Pancreas (tissue), 10 donors: ENCODE data around the gene LMBR1. TPM values are rescaled to one million over a fixed set of nuclear protein-coding genes. Genes with fewer than 3 reads are reported as not detected.

Source experiments
- ATAC-seq, 4 donors: fragments of 200-7000 bp; cut with Tn5 transposase; one replicate each; pipeline versions ENCODE4 v1.8.0 to v1.9.1; 2020; ENCODE audit warnings: mild to moderate bottlenecking in 4 of 4, moderate library complexity in 4 of 4
- DNase-seq, 6 donors: peaks; one replicate each; pipeline ENCODE4 v3.0.0-alpha.2; 2020
- FAIRE-seq: peaks from 2 replicates; lab custom pipeline; 2012; peaks lifted over from hg19 to GRCh38; lab: Jason Lieb, UNC
- H3K27ac ChIP-seq, 4 donors: fragments of 200-600 bp; sonication (generic); 1 replicate in 3 of 4; 2 replicates in 1 of 4; pipeline versions ENCODE4 v1.5.0 to v1.8.0; 2020
- H3K27me3 ChIP-seq, 4 donors: fragments of 200-600 bp; one replicate each; pipeline ENCODE4 v1.8.0; 2021
- H3K36me3 ChIP-seq, 3 donors: fragments of 200-600 bp; sonication (generic) in 1 of 3; one replicate each; pipeline versions ENCODE4 v1.5.0 to v1.8.0; 2020 to 2021
- H3K4me1 ChIP-seq, 3 donors: fragments of 200-600 bp; one replicate each; pipeline ENCODE4 v1.8.0; 2021
- H3K4me3 ChIP-seq, 4 donors: fragments of 200-600 bp; sonication (generic) in 2 of 4; one replicate each; pipeline versions ENCODE4 v1.5.0 to v1.8.0; 2020 to 2021
- H3K9me3 ChIP-seq, 4 donors: fragments of 200-600 bp; one replicate each; pipeline ENCODE4 v1.8.0; 2021
- CTCF ChIP-seq, 4 donors: fragments of 200-600 bp; sonication (generic) in 3 of 4; IDR thresholded peaks; one replicate each; pipeline versions ENCODE4 v1.5.0 to v1.8.0; 2021; ENCODE audit warnings: antibody characterized with exemption in 4 of 4
- WGBS, 2 donors: extraction: QIAGEN DNeasy Blood & Tissue Kit; methylation state at CpG; one replicate each; pipeline ENCODE4 v1.1.7; 2013; 5-methylcytosine and 5-hydroxymethylcytosine counted together
- intact Hi-C, 3 donors: fragments of 100-400 bp; cut with DNase I; formaldehyde crosslinking; loops; one replicate each; pipeline versions ENCODE4 v1.11.1 to v1.14.2; 2022
- polyA plus RNA-seq, 2 donors: library from polyadenylated mRNA; stranded (reverse); fragments of 200-250 nt; gene quantifications; one replicate each; pipeline ENCODE4 v1.2.3, GENCODE V29; 2013
- total RNA-seq, 6 donors: library from RNA; stranded (reverse); fragmentation: NEBNext Ultra II Directional in 4 of 6; extraction: Animal tissue kit (Norgen Biotek cat#: 25700) in 4 of 6; gene quantifications; one replicate each; pipeline versions ENCODE4 v1.2.1 to v1.2.4, GENCODE V29; 2021 to 2023
- donor health status: healthy with polysubstance abuse.
- donor health status: DM: no; HTN: no; CAD: no; lungs with moderate emphysema.
- donor health status: DM: no; HTN: no; CAD: no.
- donor health status: control.
- donor health status: control.
- donor health status: Bipolar disorder and iron deficiency.
- donor health status: DM: yes; HTN: yes; CAD: no.
- donor health status: DM: no; HTN: no; CAD: no.
- donor health status: DM: no; HTN: no; CAD: no.
- donor health status: DM: yes; HTN: yes; CAD: no.

LMBR1 gene
- total and polyA plus RNA-seq, 8 donors: 6.7 to 40.4 (median 24.7) TPM

- no peak for TF ChIP-seq CTCF (IDR thresholded peaks at IDR 0.05)
- WGBS, 2 donors: 93 to 95% methylated on average over 5 of the region's 5 CpGs
- Histone ChIP-seq H3K4me3 (no peak overlapping the region), H3K27me3 (no peaks in the 10 kb centered on the region), H3K4me1 (no peaks in the 10 kb centered on the region), H3K9me3 (no peaks in the 10 kb centered on the region), H3K36me3 (peaks cover 0 to 1% (median 0%) of the 10 kb centered on the region in 3 donors), H3K27ac (no peak overlapping the region)
- DNase-seq (no peak), ATAC-seq (no peak), FAIRE-seq (no peak)
- intact Hi-C loops: no loop called here
Measured at GRCh38 chr7:156739596-156739995, 153.4 kb downstream of the LMBR1 start.

- DNase-seq: no peak
- no peak for TF ChIP-seq CTCF (IDR thresholded peaks at IDR 0.05)
- Histone ChIP-seq H3K36me3 (peaks cover 0 to 10% (median 0%) of the 10 kb centered on the region in 3 donors), H3K27ac (no peak overlapping the region), H3K4me1 (no peaks in the 10 kb centered on the region), H3K27me3 (no peaks in the 10 kb centered on the region), H3K9me3 (no peaks in the 10 kb centered on the region), H3K4me3 (no peak overlapping the region)
- FAIRE-seq: no peak
- ATAC-seq: no peak
- intact Hi-C loops: no loop called here
- 91 to 95% methylated on average over 7 of the region's 7 CpGs for WGBS, 2 donors
Measured at GRCh38 chr7:156735851-156736250, 157.1 kb downstream of the LMBR1 start.

- no peaks in the 10 kb centered on the region for H3K27me3 ChIP-seq
- H3K4me1 ChIP-seq: no peaks in the 10 kb centered on the region
- no peak overlapping the region for H3K4me3 ChIP-seq
- peaks cover 0 to 10% (median 0%) of the 10 kb centered on the region in 3 donors for H3K36me3 ChIP-seq
- no peak overlapping the region for H3K27ac ChIP-seq
- TF ChIP-seq CTCF (IDR thresholded peaks at IDR 0.05): no peak
- intact Hi-C loops: no loop called here
- DNase-seq (no peak), ATAC-seq (no peak), FAIRE-seq (no peak)
- H3K9me3 ChIP-seq: no peaks in the 10 kb centered on the region
- WGBS, 2 donors: 92 to 94% methylated on average over 1 of the region's 1 CpG
Measured at GRCh38 chr7:156733638-156734037, 159.3 kb downstream of the LMBR1 start.

GRCh38 chr7:156732091-156732625 is 160.8 kb downstream of the LMBR1 start:
- WGBS, 2 donors: 93% methylated on average over 4 of the region's 4 CpGs
- no peak for DNase-seq
- FAIRE-seq: no peak

More at GRCh38 chr7:156732091-156732625, 160.8 kb downstream of the LMBR1 start:
- no peak overlapping the region for H3K27ac ChIP-seq
- no peak for ATAC-seq
- TF ChIP-seq CTCF (IDR thresholded peaks at IDR 0.05): no peak
- no peaks in the 10 kb centered on the region for H3K4me1 ChIP-seq
- no peaks in the 10 kb centered on the region for H3K27me3 ChIP-seq
- H3K9me3 ChIP-seq: no peaks in the 10 kb centered on the region
- intact Hi-C loops: no loop called here
- H3K4me3 ChIP-seq: no peak overlapping the region
- peaks cover 0 to 10% (median 0%) of the 10 kb centered on the region in 3 donors for H3K36me3 ChIP-seq
